Measurements from ENCODE around the gene RSAD2.
"Not testable (repeated sequence)": the region's sequence is repeated elsewhere in the genome, so short reads cannot be mapped to it uniquely, and the experiment has no call there.

Gene RSAD2, protein sequence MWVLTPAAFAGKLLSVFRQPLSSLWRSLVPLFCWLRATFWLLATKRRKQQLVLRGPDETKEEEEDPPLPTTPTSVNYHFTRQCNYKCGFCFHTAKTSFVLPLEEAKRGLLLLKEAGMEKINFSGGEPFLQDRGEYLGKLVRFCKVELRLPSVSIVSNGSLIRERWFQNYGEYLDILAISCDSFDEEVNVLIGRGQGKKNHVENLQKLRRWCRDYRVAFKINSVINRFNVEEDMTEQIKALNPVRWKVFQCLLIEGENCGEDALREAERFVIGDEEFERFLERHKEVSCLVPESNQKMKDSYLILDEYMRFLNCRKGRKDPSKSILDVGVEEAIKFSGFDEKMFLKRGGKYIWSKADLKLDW

GRCh38 chr2:6877402-6878304 lies at the start of gene RSAD2:
Gene RSAD2, plus strand, starts transcription at chr2:6877777. Its CDS starts 24 bp downstream, at chr2:6877801.
- no peak for DNase-seq

GRCh38 chr2:6828299-6828584 lies 49.3 kb upstream of the RSAD2 start:
- DNase-seq, result no peak

DNA sequence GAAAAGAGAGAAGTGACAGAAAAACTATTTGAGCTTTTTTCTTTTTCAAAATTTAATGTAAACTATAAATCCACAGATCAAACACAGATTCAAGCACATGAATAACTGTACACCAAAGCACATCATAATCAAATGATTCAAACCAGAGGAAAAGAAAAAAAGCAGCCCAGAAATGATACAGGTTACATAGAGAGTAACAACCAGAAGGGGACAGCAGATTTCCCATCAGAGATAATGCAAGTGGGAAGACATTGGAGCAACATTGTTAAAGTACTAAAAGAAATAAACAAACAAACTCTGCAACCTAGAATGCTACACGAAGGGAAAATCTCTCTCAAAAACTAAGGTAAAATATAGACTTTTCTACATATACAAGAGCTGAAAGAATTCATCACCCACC lies 46.3 kb upstream of the RSAD2 start:
- DNase-seq, result no peak

- no peak for DNase-seq
Observed at GRCh38 chr2:6832596-6833299, 44.8 kb upstream of the RSAD2 start.

- DNase-seq, result no peak
Observed at GRCh38 chr2:6833300-6833604, 44.3 kb upstream of the RSAD2 start.

DNA sequence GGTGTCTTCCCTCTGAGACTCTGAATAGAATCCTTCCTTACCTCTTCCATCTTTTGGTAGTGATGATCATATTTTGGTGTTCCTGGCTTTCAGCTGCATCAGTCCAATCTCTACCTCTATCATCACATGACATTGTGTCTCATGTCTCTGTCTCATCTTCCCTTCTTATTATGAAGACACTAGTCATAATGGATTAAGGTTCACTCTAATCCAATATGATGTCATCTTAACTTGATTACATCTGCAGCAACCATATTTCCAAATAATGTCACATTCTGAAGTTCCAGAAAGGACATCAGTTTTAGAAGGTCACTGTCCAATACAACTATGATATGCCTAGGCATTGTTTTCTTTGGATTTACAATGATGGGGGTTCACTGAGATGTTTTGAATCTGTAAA lies 43.4 kb upstream of the RSAD2 start:
- DNase-seq, result no peak

DNA sequence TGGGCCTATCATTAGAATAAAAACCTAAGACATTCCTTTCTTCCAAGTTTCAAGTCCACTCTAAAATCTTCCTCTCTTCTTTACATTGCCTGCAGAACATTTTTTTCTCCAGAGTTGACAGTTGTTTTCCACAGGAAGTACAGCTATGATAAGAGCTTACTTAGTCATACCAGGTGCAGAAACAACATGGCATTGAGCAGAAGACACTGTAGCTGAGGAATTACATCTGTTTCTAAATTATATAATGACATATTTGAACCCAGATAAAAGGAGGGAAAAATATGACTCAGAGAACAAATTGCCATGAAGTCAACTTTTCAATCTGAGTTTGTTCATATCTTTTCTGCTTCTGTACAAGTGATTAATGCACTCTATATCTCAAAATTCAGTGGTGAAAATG lies 42.1 kb upstream of the RSAD2 start:
- DNase-seq, result no peak

- no peak for DNase-seq
Observed at GRCh38 chr2:6838673-6839319, 38.8 kb upstream of the RSAD2 start.

DNA sequence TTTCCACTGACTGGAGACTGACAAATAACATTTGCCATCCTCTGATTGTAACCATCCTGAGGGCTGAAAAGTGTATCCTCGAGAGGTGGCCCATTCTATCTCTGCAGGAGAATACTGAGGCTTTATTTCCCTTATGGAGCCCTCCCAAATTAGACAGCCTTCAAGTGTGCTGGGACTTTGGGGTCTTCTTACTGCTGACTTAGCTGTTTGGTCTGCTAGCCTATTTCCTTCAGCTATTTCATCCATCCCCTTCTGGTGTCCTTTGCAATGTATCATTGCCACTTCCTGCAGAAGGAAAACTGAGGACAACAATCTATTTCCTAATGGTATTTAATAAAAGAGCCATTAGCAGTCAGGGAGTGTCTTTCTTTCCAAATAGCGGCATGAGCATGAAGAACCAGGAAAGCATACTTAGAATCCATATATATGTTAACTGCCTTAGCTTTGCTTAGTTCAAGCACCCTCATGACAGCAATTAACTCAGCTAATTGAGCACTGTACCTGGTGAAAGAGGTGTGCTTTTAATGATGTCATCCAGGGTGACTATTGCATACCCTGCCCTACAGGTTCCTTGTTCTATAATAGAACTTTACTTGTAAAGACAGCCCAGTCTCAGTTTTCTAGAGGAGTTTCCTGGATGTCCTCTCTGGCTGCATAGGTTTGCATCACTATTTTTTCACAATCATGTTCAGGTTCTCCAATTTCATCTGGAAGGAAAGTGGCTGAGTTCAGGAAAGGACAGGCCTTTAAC lies 35.9 kb upstream of the RSAD2 start:
- DNase-seq, result no peak

DNA sequence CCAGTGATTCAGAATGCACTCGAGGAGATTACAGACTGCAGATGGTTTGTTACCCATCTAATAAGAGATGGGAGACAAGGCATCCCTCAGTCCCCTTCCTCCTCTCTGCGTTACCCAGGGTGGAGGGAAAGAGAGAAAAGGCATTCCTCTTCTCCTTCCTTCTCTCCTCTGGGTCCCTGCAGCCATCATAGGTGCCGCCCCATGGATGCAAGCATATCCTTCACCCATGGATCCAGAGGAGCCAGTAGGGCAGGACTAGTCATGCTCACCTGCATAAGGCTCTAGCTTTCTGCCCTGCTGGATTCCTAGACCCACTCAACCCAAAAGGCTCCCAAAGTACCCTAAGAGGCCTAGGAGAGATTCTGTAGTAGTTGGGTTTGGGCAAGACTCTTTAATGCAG lies 32.3 kb upstream of the RSAD2 start:
- no peak for DNase-seq

GRCh38 chr2:6845903-6846302 lies 31.7 kb upstream of the RSAD2 start:
- DNase-seq, result no peak

DNA sequence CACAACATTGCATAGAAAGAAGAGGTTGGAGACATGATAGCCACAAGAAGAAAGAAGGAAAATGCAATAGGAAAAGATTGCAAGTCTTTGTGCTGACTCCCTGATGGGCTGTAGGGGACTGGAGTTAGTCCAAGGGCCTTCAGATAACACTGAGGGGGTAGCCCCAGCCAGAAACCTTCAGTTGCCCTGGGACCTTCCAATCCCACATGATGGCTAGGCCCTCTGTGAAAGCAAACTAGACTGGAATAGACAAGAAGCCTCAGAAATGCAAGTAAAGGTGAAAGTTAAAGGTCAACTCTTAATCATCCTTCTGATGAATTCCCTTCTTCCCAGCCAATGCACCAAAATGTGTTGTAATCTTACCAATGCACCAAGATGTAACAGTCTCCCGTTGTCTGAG lies 31.0 kb upstream of the RSAD2 start:
- DNase-seq, result no peak

GRCh38 chr2:6846967-6847681 lies 30.5 kb upstream of the RSAD2 start:
- no peak for DNase-seq

DNA sequence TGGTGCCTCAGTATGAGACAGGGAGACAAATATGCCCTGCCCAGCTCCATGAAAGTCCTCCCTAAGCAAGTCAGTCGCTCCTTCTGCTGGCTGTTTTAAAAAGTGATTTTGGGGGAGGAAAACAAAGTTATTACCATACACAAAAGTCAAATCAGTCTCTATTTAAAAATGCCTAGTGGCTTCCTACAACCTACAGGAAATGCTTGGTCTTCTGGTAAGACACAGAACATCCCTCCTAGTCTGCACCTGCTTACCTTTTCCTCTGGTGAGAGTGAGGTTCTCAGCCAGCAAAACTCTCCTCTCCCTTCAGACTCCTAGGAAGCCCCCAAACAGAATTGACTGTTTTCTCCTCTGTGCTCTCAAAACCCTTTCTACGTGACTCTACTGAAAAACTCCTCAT lies 25.4 kb upstream of the RSAD2 start:
- no peak for DNase-seq

DNA sequence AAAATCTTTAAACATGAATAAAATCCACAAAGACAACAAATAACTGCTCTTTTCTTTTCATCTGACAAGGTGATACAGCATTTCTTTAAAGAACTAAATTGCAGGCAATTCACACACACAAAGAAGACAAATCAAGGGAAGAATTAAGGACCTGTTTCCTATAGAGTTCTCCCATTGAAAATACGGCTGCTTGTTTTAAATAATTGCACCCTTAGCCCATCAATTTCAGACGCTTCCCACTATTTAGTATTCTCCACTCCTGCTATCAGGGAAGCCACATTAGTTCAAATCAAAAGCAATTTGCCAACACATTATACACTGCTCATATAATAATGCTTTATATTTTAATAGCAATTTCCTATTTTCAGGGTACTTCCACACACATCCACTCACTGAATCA lies 23.2 kb upstream of the RSAD2 start:
- no peak for DNase-seq

DNA sequence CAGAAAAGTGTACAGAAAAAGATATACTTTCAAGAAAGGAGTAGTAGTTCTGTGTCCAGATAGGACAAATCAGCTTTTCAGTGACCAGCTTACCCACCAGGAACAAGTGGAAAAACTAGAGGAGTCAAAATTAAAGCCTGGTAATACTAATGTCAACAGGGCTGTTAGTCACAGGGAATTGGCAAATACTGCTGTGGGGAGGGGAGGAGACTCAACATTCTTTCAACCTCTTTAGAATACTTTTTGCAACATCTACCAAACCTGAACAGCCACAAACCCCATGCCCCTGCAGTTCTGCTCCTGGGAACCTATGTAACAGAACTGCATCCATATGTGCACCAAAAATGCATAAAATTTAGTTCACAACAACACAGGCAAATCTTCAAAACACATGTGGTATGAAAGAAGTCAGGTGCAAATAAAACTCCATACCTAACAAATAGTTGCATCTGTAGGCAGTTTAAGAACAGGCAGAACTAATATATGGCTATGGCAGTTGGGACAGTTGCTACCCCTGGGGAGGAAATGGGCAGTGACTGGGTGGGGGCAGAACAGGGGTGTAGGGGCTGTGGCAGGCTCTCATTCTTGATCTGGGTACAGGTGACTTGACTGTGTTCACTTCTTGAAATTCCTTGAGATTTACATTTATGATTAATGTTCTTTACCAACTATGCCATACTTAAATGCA lies 21.6 kb upstream of the RSAD2 start:
- DNase-seq, result no peak

GRCh38 chr2:6856548-6856920 lies 21.0 kb upstream of the RSAD2 start:
- DNase-seq, result no peak

DNA sequence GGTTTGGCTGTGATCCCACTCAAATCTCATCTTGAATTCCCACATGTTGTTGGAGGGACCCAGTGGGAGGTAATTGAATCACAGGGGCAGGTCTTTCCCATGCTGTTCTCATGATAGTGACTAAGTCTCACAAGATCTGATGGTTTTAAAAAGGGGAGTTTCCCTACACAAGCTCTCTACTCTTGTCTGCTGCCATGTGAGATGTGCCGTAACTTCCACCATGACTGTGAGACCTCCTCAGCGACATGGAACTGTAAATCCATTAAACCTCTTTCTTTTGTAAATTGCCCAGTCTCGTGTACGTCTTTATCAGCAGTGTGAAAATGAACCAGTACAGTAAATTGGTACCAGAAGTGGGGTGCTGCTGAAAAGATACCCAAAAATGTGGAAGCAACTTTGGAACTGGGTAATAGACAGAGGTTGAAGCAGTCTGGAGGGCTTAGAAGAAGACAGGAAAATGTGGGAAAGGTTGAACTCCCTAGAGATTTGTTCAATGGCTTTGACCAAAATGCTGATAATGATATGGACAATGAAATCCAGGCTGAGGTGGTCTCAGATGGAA lies 19.0 kb upstream of the RSAD2 start:
- DNase-seq, result not testable (repeated sequence)

GRCh38 chr2:6860296-6860695 lies 17.3 kb upstream of the RSAD2 start:
- DNase-seq, result no peak

DNA sequence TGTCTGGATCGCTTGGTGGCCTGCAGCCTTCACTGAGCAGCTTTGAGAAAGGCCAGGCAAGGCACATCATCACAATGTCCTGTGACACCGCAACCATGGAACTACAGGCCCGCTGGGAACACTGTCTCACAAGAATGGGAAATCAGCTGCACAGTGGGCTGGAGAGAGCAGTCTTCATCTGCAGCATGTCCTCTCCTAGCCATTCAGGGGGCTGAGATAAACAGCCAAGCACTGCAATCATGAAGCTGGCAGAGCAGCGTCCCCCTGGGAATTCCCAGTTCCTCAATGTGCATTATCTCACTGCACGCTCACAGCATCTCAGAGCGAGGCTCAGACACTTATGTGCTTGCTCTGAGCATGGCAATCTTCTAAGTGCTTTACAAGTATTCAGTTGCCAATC lies 13.8 kb upstream of the RSAD2 start:
- DNase-seq, result no peak

DNA sequence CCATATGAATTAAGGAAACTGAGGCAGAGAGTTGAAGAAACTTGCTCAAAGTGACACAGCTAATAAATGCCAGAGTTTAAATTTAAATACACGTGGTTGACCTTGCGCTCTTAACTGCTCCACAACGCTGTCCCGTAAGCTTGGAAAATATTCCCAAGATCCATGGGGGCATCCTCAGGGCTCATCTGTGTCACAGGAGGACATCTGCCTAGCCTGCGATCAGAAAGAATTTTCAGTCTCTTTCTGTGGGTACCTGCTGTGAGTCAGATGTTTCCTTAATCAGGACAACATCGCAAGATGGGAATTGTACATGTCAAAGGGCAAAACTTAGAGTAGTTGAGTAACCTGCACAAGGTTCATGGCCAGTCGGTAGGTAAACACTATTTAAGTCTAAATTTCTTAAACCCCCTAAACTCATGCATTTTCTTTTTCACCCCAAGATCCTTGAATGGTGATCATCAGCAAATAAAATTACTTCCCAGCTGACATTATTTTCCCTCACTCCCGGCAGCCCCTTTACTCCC lies 13.3 kb upstream of the RSAD2 start:
- no peak for DNase-seq
